NCI-H2196 (cell line): ENCODE measurements around the gene JARID2.

Experiments
- DNase-seq: peaks from one replicate; lab custom pipeline; 2025; ENCODE audit not compliant: unreplicated experiment; lab: John Stamatoyannopoulos, UW

JARID2 gene

DNA sequence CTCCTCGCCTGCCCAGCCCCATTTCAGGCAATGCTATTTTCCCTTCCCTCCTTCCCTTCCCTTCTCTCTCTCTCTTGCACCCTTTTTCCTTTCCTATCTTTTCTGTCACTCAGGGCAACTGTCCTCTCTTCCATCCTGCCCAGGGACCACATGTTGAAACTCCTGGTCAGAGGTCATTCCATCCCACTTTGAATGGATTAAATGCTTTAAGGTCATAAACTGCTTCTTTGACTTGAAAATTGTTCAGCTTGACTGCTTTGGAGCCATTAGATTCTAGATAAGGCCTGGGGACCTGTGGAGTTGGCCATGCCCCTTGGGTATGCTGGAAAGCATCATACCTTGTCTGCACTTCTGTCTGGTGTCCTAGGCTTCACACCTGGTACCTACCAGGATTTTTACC lies 310.8 kb downstream of the JARID2 start:
- DNase-seq: no peak

DNA sequence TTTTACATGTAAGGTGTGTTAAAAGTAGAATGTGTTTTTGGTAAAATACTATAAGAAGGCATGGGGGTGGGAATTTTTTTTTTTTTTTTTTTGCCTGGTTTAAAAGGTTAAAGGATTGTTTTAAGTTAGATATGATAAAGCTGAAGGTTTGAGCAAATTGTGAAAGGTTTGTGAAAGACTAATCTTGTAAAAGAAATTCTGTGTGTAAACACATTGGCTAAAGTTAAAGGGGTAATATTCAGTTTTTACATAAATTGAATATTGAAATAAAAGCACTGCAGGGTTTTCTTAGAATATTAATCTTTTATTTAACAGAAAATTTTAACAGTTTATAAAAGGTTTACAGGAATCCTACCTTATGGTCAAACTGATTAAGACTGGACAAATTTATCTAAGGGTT lies 311.3 kb downstream of the JARID2 start:
- no peak for DNase-seq

DNA sequence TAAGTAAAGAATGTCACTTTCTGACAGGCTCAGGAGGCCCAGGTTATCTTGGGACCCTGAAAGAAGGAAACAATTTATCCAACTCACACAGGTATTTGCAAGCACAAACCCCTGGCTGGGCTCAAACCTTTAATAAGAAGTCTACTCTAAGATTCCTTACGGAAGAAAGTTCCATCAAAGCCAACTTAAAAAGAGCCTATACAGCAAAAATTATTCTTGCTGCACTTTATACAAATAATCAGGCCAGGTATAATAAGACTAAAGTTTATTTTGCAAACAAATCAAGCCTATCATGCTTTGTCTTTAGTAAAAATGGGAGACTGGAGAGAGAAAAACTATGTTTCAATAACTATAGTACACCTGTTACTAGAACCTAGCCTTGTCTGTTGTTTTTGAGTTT lies 314.8 kb downstream of the JARID2 start:
- no peak for DNase-seq

DNA sequence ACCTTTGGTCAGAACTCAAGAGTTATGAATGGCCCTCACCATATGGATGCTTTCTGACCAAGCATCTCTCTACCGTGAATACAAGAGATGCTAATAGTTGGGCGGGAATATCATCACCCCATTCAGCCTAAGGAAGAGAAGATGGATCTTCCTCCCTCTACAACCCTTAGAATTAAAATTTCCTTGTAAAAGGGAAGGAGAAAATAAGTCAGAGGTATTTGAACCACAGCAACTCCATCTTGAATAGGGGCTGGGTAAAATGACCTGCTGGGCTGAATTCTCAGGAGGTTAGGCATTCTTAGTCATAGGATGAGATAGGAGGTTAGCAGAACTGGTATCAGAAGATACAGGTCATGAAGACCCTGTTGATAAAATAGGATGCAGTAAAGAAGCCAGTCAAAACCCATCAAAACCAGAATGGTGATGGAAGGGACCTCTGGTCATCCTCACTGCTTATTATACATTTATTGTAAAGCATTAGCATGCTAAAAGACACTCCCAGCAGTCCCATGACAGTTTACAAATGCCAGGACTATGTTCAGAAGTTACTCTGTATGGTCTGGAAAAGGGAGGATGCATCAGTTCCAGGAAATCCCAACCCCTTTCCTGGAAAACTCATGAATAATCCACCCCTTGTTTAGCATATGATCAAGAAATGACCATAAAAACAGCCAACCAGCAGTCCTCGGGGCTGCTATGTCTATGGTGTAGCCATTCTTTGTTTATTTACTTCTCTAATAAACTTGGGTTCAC lies 315.8 kb downstream of the JARID2 start:
- DNase-seq: no peak

- no peak for DNase-seq
Measured at GRCh38 chr6:15562977-15563376, 317.1 kb downstream of the JARID2 start.

- DNase-seq: no peak
Measured at GRCh38 chr6:15569035-15569995, 323.4 kb downstream of the JARID2 start.

DNA sequence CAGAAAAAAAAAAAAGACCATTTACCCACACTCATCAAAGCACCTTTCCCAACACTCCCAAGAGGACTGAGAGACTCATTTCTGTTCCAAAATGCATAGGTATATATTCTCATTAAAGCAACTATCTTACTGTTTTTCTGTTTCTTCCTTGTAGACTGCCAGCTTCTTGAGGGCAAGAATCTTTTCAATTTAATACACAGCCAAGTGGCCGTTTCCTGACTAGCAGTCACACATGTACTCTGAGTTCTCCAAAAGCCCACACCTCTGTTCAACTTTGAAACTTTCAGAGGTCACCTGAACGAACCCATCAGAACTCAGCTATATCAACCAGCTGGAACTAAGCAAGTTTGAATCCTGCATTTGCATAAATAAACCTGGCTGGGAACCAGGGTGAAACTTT lies 324.3 kb downstream of the JARID2 start:
- no peak for DNase-seq
